ENCODE results near the gene GPHB5. TPM values are rescaled to one million over a fixed set of nuclear protein-coding genes. Genes with fewer than 3 reads are reported as not detected.
A peak's percentile ranks its signal among the peaks of the same experiment; 100 is the strongest.

The GPHB5 gene
- total and polyA plus RNA-seq, 8 donors: not detected

GRCh38 chr14:63276492-63277342 is 42.0 kb downstream of the GPHB5 start:
- Histone ChIP-seq H3K36me3 (no peaks in the 10 kb centered on the region), H3K4me1 (no peaks in the 10 kb centered on the region), H3K27ac (no peak overlapping the region), H3K4me3 (no peak overlapping the region), H3K27me3 (no peaks in the 10 kb centered on the region), H3K9me3 (no peaks in the 10 kb centered on the region)
- DNase-seq: peak in 2 of 4 donors; percentile 45 to 56
- ATAC-seq: peak; percentile 66
- TF ChIP-seq, protein P1, sequence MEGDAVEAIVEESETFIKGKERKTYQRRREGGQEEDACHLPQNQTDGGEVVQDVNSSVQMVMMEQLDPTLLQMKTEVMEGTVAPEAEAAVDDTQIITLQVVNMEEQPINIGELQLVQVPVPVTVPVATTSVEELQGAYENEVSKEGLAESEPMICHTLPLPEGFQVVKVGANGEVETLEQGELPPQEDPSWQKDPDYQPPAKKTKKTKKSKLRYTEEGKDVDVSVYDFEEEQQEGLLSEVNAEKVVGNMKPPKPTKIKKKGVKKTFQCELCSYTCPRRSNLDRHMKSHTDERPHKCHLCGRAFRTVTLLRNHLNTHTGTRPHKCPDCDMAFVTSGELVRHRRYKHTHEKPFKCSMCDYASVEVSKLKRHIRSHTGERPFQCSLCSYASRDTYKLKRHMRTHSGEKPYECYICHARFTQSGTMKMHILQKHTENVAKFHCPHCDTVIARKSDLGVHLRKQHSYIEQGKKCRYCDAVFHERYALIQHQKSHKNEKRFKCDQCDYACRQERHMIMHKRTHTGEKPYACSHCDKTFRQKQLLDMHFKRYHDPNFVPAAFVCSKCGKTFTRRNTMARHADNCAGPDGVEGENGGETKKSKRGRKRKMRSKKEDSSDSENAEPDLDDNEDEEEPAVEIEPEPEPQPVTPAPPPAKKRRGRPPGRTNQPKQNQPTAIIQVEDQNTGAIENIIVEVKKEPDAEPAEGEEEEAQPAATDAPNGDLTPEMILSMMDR (IDR thresholded peaks at IDR 0.05): peak; percentile 72 to 76
- intact Hi-C loops (cut with DNase I): loop anchor here in 1 of 2 donors (5.0 to 10.0 kb wide), 2 partner anchors 99 to 1102 kb away; no protein-coding TSS in a partner anchor

GRCh38 chr14:63276016-63276415 is 42.7 kb downstream of the GPHB5 start:
- Histone ChIP-seq H3K27ac (no peak overlapping the region), H3K9me3 (no peaks in the 10 kb centered on the region), H3K36me3 (no peaks in the 10 kb centered on the region), H3K27me3 (no peaks in the 10 kb centered on the region), H3K4me1 (no peaks in the 10 kb centered on the region), H3K4me3 (no peak overlapping the region)
- ATAC-seq: no peak
- TF ChIP-seq, protein P1 (IDR thresholded peaks at IDR 0.05): no peak
- intact Hi-C loops (cut with DNase I): loop anchor here in 1 of 2 donors (5.0 to 10.0 kb wide), 2 partner anchors 99 to 1101 kb away; no protein-coding TSS in a partner anchor
- no peak for DNase-seq

DNA sequence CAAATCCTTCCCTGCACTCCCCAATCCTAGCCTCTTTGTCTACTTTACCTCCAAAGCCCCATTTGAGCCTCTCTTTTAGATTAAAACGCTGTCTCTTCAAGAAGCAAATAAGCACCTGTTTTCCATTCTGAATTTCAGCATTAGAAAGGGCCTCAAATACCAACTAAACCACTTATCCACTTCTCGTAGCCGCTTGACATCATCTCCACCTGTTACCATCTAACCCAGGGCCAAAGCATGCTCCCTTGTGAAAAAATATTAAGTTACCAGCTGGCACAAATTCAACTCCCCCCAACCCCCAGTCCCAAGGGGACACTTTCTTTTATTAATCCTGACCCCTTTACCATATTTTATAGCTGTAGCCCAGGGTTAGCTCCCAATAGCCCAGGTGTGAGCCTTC is 43.1 kb downstream of the GPHB5 start:
- Histone ChIP-seq H3K4me1 (no peaks in the 10 kb centered on the region), H3K4me3 (no peak overlapping the region), H3K36me3 (no peaks in the 10 kb centered on the region), H3K27ac (no peak overlapping the region), H3K9me3 (no peaks in the 10 kb centered on the region), H3K27me3 (no peaks in the 10 kb centered on the region)
- TF ChIP-seq, protein P1 (IDR thresholded peaks at IDR 0.05): no peak
- intact Hi-C loops (cut with DNase I): loop anchor here in 1 of 2 donors (5.0 to 10.0 kb wide), 2 partner anchors 98 to 1101 kb away; no protein-coding TSS in a partner anchor
- DNase-seq: no peak
- ATAC-seq: no peak

DNA sequence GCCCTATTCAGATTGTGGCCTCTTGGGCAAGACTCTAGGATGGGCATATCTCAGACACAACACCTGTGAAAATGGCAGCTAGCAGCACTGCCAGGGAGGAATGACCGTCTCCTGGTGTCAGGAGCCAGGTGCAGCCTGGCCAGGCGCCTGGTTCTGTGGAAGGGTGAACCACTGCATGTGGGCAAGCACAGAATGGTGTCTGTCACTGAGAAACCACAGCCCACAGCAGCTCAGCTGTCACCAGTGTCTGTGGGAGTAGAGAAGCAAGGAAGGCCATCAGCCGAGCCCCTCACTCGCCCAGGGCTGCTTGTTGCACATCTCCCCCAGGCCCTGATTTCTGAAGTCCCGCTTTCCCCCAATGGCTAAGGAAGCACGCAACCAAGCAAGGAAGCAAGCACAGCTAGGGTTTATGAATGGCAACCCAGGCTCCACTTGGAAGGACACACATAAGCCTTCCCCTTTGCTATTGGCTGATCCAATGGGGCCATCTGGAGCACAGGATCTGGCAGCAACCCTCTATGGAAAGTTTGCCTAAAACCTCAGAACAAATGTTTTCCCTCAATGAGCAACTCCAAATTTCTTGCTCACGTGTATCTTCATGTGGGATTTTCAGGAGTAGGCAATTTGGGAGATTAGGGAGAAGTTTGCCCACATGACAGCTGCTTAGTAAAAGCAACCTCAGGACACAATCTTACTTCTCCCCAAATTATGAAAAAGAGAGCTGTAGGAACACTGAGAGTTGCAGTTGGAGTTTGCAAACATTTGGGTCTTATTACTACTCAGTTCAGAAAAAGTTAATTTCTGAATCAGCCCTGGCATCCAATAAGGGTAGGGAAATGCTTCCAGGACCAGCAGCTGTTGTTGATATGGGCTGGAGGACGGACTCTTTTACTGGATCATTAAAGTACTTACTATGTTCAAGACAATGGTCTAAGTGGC is 44.7 kb downstream of the GPHB5 start:
- peak; percentile 70 for ATAC-seq
- intact Hi-C loops (cut with DNase I): loop anchor here in 1 of 2 donors (10.0 kb wide), 1 partner anchor 1099 kb away; no protein-coding TSS in a partner anchor
- H3K36me3 ChIP-seq: no peaks in the 10 kb centered on the region
- no peak overlapping the region for H3K4me3 ChIP-seq
- H3K27ac ChIP-seq: peak overlapping the region in 1 of 2 donors; percentile 8
- DNase-seq: peak in 3 of 4 donors; percentile 46 to 66 (median 51)
- TF ChIP-seq, protein P1 (IDR thresholded peaks at IDR 0.05): no peak
- no peaks in the 10 kb centered on the region for H3K27me3 ChIP-seq
- no peaks in the 10 kb centered on the region for H3K9me3 ChIP-seq
- H3K4me1 ChIP-seq: no peaks in the 10 kb centered on the region

Data from left lung (tissue), 10 donors.